Measurements from ENCODE around the gene CAMKMT. TPM values are rescaled to one million over a fixed set of nuclear protein-coding genes. Genes with fewer than 3 reads are reported as not detected.

The CAMKMT gene
- total and polyA plus RNA-seq, 8 donors, result 8.3 to 17.5 (median 11.5) TPM

- Histone ChIP-seq H3K36me3 (peaks cover 2 to 76% of the 10 kb centered on the region in 2 donors), H3K27ac (no peak overlapping the region), H3K4me1 (no peaks in the 10 kb centered on the region), H3K9me3 (no peaks in the 10 kb centered on the region), H3K27me3 (no peaks in the 10 kb centered on the region), H3K4me3 (no peak overlapping the region)
- ATAC-seq (no peak), DNase-seq (no peak)
- TF ChIP-seq, protein P1, sequence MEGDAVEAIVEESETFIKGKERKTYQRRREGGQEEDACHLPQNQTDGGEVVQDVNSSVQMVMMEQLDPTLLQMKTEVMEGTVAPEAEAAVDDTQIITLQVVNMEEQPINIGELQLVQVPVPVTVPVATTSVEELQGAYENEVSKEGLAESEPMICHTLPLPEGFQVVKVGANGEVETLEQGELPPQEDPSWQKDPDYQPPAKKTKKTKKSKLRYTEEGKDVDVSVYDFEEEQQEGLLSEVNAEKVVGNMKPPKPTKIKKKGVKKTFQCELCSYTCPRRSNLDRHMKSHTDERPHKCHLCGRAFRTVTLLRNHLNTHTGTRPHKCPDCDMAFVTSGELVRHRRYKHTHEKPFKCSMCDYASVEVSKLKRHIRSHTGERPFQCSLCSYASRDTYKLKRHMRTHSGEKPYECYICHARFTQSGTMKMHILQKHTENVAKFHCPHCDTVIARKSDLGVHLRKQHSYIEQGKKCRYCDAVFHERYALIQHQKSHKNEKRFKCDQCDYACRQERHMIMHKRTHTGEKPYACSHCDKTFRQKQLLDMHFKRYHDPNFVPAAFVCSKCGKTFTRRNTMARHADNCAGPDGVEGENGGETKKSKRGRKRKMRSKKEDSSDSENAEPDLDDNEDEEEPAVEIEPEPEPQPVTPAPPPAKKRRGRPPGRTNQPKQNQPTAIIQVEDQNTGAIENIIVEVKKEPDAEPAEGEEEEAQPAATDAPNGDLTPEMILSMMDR (IDR thresholded peaks at IDR 0.05), result no peak
- intact Hi-C loops (cut with DNase I), result no loop called here
Measured at GRCh38 chr2:44321360-44321759, 40.4 kb upstream of the CAMKMT start.

GRCh38 chr2:44324971-44325426 is 36.7 kb upstream of the CAMKMT start:
- no peaks in the 10 kb centered on the region for H3K9me3 ChIP-seq
- H3K36me3 ChIP-seq, result peaks cover 2 to 89% of the 10 kb centered on the region in 2 donors
- TF ChIP-seq, protein P1 (IDR thresholded peaks at IDR 0.05), result no peak
- no peak overlapping the region for H3K27ac ChIP-seq
- ATAC-seq (peak; percentile 73), DNase-seq (peak in 2 of 4 donors; percentile 16 to 25)
- H3K4me1 ChIP-seq, result no peaks in the 10 kb centered on the region
- H3K4me3 ChIP-seq, result no peak overlapping the region
- no peaks in the 10 kb centered on the region for H3K27me3 ChIP-seq
- intact Hi-C loops (cut with DNase I), result no loop called here

DNA sequence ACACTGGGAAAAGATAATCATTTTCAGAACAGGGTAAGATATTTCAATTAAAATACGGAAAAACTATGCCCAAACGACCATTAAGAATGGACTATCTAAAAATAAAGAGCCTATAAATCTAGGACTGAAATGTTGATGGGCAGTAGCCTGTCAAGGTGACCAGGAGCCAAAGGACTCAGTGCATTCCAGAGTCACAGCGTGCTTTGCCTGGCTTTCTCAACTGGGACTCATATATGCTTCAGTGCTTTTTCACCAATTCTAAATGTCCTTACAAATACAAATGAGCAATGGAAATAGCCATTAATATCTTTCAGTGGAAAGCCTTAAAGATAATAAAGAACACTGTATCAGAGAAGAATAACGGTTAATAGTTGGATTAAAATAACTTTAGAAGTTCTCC is 35.9 kb upstream of the CAMKMT start:
- Histone ChIP-seq H3K4me1 (no peaks in the 10 kb centered on the region), H3K36me3 (peaks cover 2 to 84% of the 10 kb centered on the region in 2 donors), H3K27ac (no peak overlapping the region), H3K9me3 (no peaks in the 10 kb centered on the region), H3K4me3 (no peak overlapping the region), H3K27me3 (no peaks in the 10 kb centered on the region)
- TF ChIP-seq, protein P1 (IDR thresholded peaks at IDR 0.05), result no peak
- intact Hi-C loops (cut with DNase I), result no loop called here
- ATAC-seq, result no peak
- no peak for DNase-seq

GRCh38 chr2:44326548-44327264 is 35.0 kb upstream of the CAMKMT start:
- no peak for ATAC-seq
- no peak overlapping the region for H3K4me3 ChIP-seq
- peaks cover 2 to 84% of the 10 kb centered on the region in 2 donors for H3K36me3 ChIP-seq
- H3K4me1 ChIP-seq, result no peaks in the 10 kb centered on the region
- intact Hi-C loops (cut with DNase I), result no loop called here
- H3K9me3 ChIP-seq, result no peaks in the 10 kb centered on the region
- H3K27me3 ChIP-seq, result no peaks in the 10 kb centered on the region
- TF ChIP-seq, protein P1 (IDR thresholded peaks at IDR 0.05), result no peak
- H3K27ac ChIP-seq, result no peak overlapping the region
- DNase-seq, result no peak

DNA sequence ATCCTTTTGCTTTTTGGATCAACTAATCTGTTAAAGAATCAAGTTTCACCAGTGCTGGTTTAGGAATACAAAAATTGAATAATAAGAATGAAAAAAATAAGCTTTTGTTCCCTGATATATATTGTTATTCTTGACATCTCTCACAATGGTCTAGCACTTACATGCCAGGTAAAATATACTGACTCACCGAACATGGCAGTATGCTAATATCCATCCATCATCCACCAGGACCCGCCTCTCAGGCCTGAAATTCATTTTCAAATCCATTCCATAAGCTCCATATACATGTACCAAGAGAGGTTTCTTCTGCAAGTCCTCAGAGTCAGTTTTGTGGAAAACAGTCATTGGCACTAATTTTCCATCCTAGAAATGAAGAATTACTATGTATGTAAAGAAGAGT is 33.0 kb upstream of the CAMKMT start:
- intact Hi-C loops (cut with DNase I), result no loop called here
- ATAC-seq, result no peak
- peaks cover 2 to 84% of the 10 kb centered on the region in 2 donors for H3K36me3 ChIP-seq
- TF ChIP-seq, protein P1 (IDR thresholded peaks at IDR 0.05), result no peak
- H3K9me3 ChIP-seq, result no peaks in the 10 kb centered on the region
- H3K27me3 ChIP-seq, result no peaks in the 10 kb centered on the region
- H3K4me3 ChIP-seq, result no peak overlapping the region
- no peaks in the 10 kb centered on the region for H3K4me1 ChIP-seq
- DNase-seq, result no peak
- H3K27ac ChIP-seq, result no peak overlapping the region
